Small intestine (tissue), 16 donors: ENCODE measurements around the gene CBLL2. TPM values are rescaled to one million over a fixed set of nuclear protein-coding genes. Genes with fewer than 3 reads are reported as not detected.

Experiments
- DNase-seq, 2 donors: peaks; one replicate each; pipeline versions ENCODE4 v3.0.0 to v3.0.0-alpha.2; 2013
- FAIRE-seq: peaks from 2 replicates; lab custom pipeline; 2012; peaks lifted over from hg19 to GRCh38; lab: Jason Lieb, UNC
- H3K27ac ChIP-seq, 3 donors: one replicate each; pipeline ENCODE4 v1.5.1; 2013; ENCODE audit warnings: low read length in 2 of 3, mild to moderate bottlenecking in 2 of 3, control low read depth in 1 of 3, inconsistent platforms in 1 of 3, low read depth in 1 of 3, moderate library complexity in 1 of 3
- H3K27me3 ChIP-seq, 3 donors: one replicate each; pipeline ENCODE4 v1.6.1; 2013; ENCODE audit warnings: low read length in 3 of 3, inconsistent platforms in 1 of 3; ENCODE audit not compliant: control insufficient read depth in 3 of 3, insufficient read depth in 3 of 3
- H3K36me3 ChIP-seq, 3 donors: one replicate each; pipeline ENCODE4 v1.6.1; 2013; ENCODE audit warnings: low read length in 3 of 3, inconsistent platforms in 1 of 3, low read depth in 1 of 3, mild to moderate bottlenecking in 1 of 3, moderate library complexity in 1 of 3; ENCODE audit not compliant: control insufficient read depth in 3 of 3, insufficient read depth in 2 of 3
- H3K4me1 ChIP-seq, 3 donors: one replicate each; pipeline ENCODE4 v1.6.1; 2013; ENCODE audit warnings: low read length in 2 of 3, inconsistent platforms in 1 of 3, low read depth in 1 of 3, mild to moderate bottlenecking in 1 of 3, moderate library complexity in 1 of 3; ENCODE audit not compliant: control insufficient read depth in 3 of 3, insufficient read depth in 2 of 3
- H3K4me3 ChIP-seq, 3 donors: one replicate each; pipeline ENCODE4 v1.5.1; 2013; ENCODE audit warnings: low read length in 3 of 3, control low read depth in 1 of 3, inconsistent platforms in 1 of 3, low read depth in 1 of 3, mild to moderate bottlenecking in 1 of 3, moderate library complexity in 1 of 3
- H3K9me3 ChIP-seq, 2 donors: one replicate each; pipeline ENCODE4 v1.6.1; 2013; ENCODE audit warnings: low read depth in 1 of 2, low read length in 1 of 2; ENCODE audit not compliant: control insufficient read depth in 2 of 2, insufficient read depth in 1 of 2
- WGBS, 3 donors: extraction: QIAGEN DNeasy Blood & Tissue Kit; methylation state at CpG; one replicate each; pipeline ENCODE4 v1.1.7; 2013; 5-methylcytosine and 5-hydroxymethylcytosine counted together
- long read RNA-seq, 10 donors: transcript quantifications; one replicate each; lab custom pipeline, GENCODE V29; 2026
- polyA plus RNA-seq, 4 donors: library from polyadenylated mRNA; stranded (reverse) in 3 of 4; unstranded in 1 of 4; fragments of 200-250 nt in 3 of 4; fragments of 120-200 nt in 1 of 4; gene quantifications; one replicate each; pipeline versions ENCODE4 v1.2.1 to v1.2.3, GENCODE V29; 2013
- donor health status: healthy with polysubstance abuse.
- donor health status: control.
- donor health status: control.
- donor health status: Bipolar disorder and iron deficiency.
- donor health status: healthy.

CBLL2 gene
- polyA plus RNA-seq: not detected
- long read RNA-seq, donor 1: 0 reads
- long read RNA-seq, donor 2: 0 reads
- long read RNA-seq, donor 3: 0 reads
- long read RNA-seq, donor 4: 0 reads
- long read RNA-seq, donor 5: 0 reads
- long read RNA-seq, donor 6: 0 reads
- long read RNA-seq, donor 7: 0 reads
- long read RNA-seq, donor 8: 0 reads
- long read RNA-seq, donor 9: 0 reads
- long read RNA-seq, donor 10: 0 reads

- Histone ChIP-seq H3K9me3 (no peaks in the 10 kb centered on the region), H3K27ac (no peak within 1 kb of the TSS), H3K27me3 (no peaks in the 10 kb centered on the region), H3K4me3 (no peak within 1 kb of the TSS), H3K4me1 (no peaks in the 10 kb centered on the region), H3K36me3 (no peaks in the 10 kb centered on the region)
- 79 to 90% (median 87%) methylated on average over 13 of the region's 13 CpGs for WGBS, 3 donors
- FAIRE-seq: no peak
- DNase-seq: no peak
Observed at GRCh38 chrX:22272613-22273012, at the start of gene CBLL2. TSS of gene CBLL2 (plus strand) at chrX:22272913. CDS start at chrX:22272992, 79 bp downstream.

- Histone ChIP-seq H3K36me3 (no peaks in the 10 kb centered on the region), H3K27ac (no peak overlapping the region), H3K27me3 (no peaks in the 10 kb centered on the region), H3K9me3 (no peaks in the 10 kb centered on the region), H3K4me1 (no peaks in the 10 kb centered on the region), H3K4me3 (no peak overlapping the region)
- WGBS, 3 donors: 54 to 72% (median 70%) methylated on average over 5 to 6 of the region's 6 CpGs
- DNase-seq (peak; percentile 1 to 3), FAIRE-seq (no peak)
Observed at GRCh38 chrX:22234380-22234779, 38.3 kb upstream of the CBLL2 start.

- no peaks in the 10 kb centered on the region for H3K27me3 ChIP-seq
- H3K4me1 ChIP-seq: no peaks in the 10 kb centered on the region
- H3K36me3 ChIP-seq: no peaks in the 10 kb centered on the region
- no peak overlapping the region for H3K4me3 ChIP-seq
- FAIRE-seq: no peak
- WGBS, 3 donors: 52 to 75% (median 63%) methylated on average over 2 of the region's 2 CpGs
- H3K27ac ChIP-seq: no peak overlapping the region
- H3K9me3 ChIP-seq: no peaks in the 10 kb centered on the region
- DNase-seq: no peak
Observed at GRCh38 chrX:22237479-22237878, 35.2 kb upstream of the CBLL2 start.

- no peaks in the 10 kb centered on the region for H3K4me1 ChIP-seq
- no peak overlapping the region for H3K4me3 ChIP-seq
- WGBS, 3 donors: 35 to 86% (median 74%) methylated on average over 2 of the region's 2 CpGs
- no peaks in the 10 kb centered on the region for H3K27me3 ChIP-seq
- H3K36me3 ChIP-seq: no peaks in the 10 kb centered on the region
- no peak for FAIRE-seq
- H3K9me3 ChIP-seq: no peaks in the 10 kb centered on the region
- no peak for DNase-seq
- no peak overlapping the region for H3K27ac ChIP-seq
Observed at GRCh38 chrX:22246620-22247019, 26.1 kb upstream of the CBLL2 start.

GRCh38 chrX:22247169-22247568 is 25.5 kb upstream of the CBLL2 start:
- H3K36me3 ChIP-seq: no peaks in the 10 kb centered on the region
- no peaks in the 10 kb centered on the region for H3K4me1 ChIP-seq
- H3K27ac ChIP-seq: no peak overlapping the region
- WGBS, 3 donors: 27 to 50% (median 45%) methylated on average over 1 of the region's 1 CpG
- DNase-seq (no peak), FAIRE-seq (no peak)
- H3K27me3 ChIP-seq: no peaks in the 10 kb centered on the region
- H3K4me3 ChIP-seq: no peak overlapping the region
- H3K9me3 ChIP-seq: no peaks in the 10 kb centered on the region

GRCh38 chrX:22248401-22248800 is 24.3 kb upstream of the CBLL2 start:
- no peaks in the 10 kb centered on the region for H3K9me3 ChIP-seq
- 47 to 76% (median 61%) methylated on average over 3 of the region's 3 CpGs for WGBS, 3 donors
- no peaks in the 10 kb centered on the region for H3K36me3 ChIP-seq
- DNase-seq (no peak), FAIRE-seq (no peak)
- no peaks in the 10 kb centered on the region for H3K4me1 ChIP-seq
- no peak overlapping the region for H3K4me3 ChIP-seq
- H3K27me3 ChIP-seq: no peaks in the 10 kb centered on the region
- no peak overlapping the region for H3K27ac ChIP-seq

GRCh38 chrX:22249371-22249770 is 23.3 kb upstream of the CBLL2 start:
- Histone ChIP-seq H3K36me3 (no peaks in the 10 kb centered on the region), H3K27me3 (no peaks in the 10 kb centered on the region), H3K4me1 (no peaks in the 10 kb centered on the region), H3K4me3 (no peak overlapping the region), H3K9me3 (no peaks in the 10 kb centered on the region), H3K27ac (no peak overlapping the region)
- no peak for FAIRE-seq
- no peak for DNase-seq
- WGBS, 3 donors: 28 to 60% (median 54%) methylated on average over 2 of the region's 2 CpGs

- no peaks in the 10 kb centered on the region for H3K36me3 ChIP-seq
- no peaks in the 10 kb centered on the region for H3K4me1 ChIP-seq
- H3K27me3 ChIP-seq: no peaks in the 10 kb centered on the region
- DNase-seq (no peak), FAIRE-seq (no peak)
- H3K9me3 ChIP-seq: no peaks in the 10 kb centered on the region
- WGBS, 3 donors: 59 to 82% (median 73%) methylated on average over 6 of the region's 6 CpGs
- no peak overlapping the region for H3K27ac ChIP-seq
- no peak overlapping the region for H3K4me3 ChIP-seq
Observed at GRCh38 chrX:22268706-22269105, 4.0 kb upstream of the CBLL2 start.

- Histone ChIP-seq H3K9me3 (no peaks in the 10 kb centered on the region), H3K27me3 (no peaks in the 10 kb centered on the region), H3K36me3 (no peaks in the 10 kb centered on the region), H3K4me1 (no peaks in the 10 kb centered on the region), H3K27ac (no peak overlapping the region), H3K4me3 (no peak overlapping the region)
- no peak for FAIRE-seq
- no peak for DNase-seq
- WGBS, 3 donors: 83 to 92% (median 86%) methylated on average over 15 of the region's 15 CpGs
Observed at GRCh38 chrX:22273714-22274317, 1.1 kb downstream of the CBLL2 start.
